Neural cell (in vitro differentiated cells): Measurements from ENCODE around the gene RIPOR1. TPM values are rescaled to one million over a fixed set of nuclear protein-coding genes. Genes with fewer than 3 reads are reported as not detected.

Source experiments
- H2AFZ ChIP-seq: fragments of 200-600, 300-800 bp; sonication (generic), shearing (Covaris generic); 2 replicates; pipeline ENCODE4 v1.6.0; 2014; ENCODE audit warnings: low read depth, mild to moderate bottlenecking, antibody characterized with exemption, low read length, moderate library complexity
- H3F3A ChIP-seq: fragments of 200-600 bp; shearing (Covaris generic); 2 replicates; pipeline ENCODE4 v1.6.1; 2016; ENCODE audit warnings: mild to moderate bottlenecking, moderate library complexity, mixed read lengths, antibody characterized with exemption, low read length; ENCODE audit not compliant: insufficient read depth, poor library complexity, severe bottlenecking
- H3K27ac ChIP-seq: fragments of 200-600, 300-800 bp; sonication (generic), shearing (Covaris generic); 2 replicates; pipeline ENCODE4 v1.5.1; 2014; ENCODE audit warnings: mild to moderate bottlenecking, low read length, moderate library complexity
- H3K27me3 ChIP-seq: fragments of 300-800, 200-600 bp; sonication (generic), shearing (Covaris generic); 2 replicates; pipeline ENCODE4 v1.6.0; 2014; ENCODE audit warnings: mild to moderate bottlenecking, low read depth, low read length, moderate library complexity; ENCODE audit not compliant: insufficient read depth
- H3K36me3 ChIP-seq: fragments of 300-800, 200-600 bp; sonication (generic), shearing (Covaris generic); 2 replicates; pipeline ENCODE4 v1.5.1; 2014; ENCODE audit warnings: mild to moderate bottlenecking, antibody characterized with exemption, low read length, moderate library complexity; ENCODE audit not compliant: insufficient read depth
- H3K4me2 ChIP-seq: fragments of 300-800, 200-600 bp; sonication (generic), shearing (Covaris generic); 2 replicates; pipeline ENCODE4 v1.6.0; 2014; ENCODE audit warnings: mild to moderate bottlenecking, low read length
- H3K4me3 ChIP-seq: fragments of 300-800, 200-600 bp; sonication (generic), shearing (Covaris generic); 2 replicates; pipeline ENCODE4 v1.5.1; 2014; ENCODE audit warnings: mild to moderate bottlenecking, low read length, moderate library complexity
- H3K79me2 ChIP-seq: fragments of 200-600 bp; shearing (Covaris generic); replicated peaks from 2 replicates; pipeline ENCODE4 v1.6.0; 2014; ENCODE audit warnings: mild to moderate bottlenecking, low read length, moderate library complexity; ENCODE audit not compliant: insufficient read depth
- H3K9ac ChIP-seq: fragments of 300-800, 200-600 bp; sonication (generic), shearing (Covaris generic); 2 replicates; pipeline ENCODE4 v1.6.1; 2016; ENCODE audit warnings: mild to moderate bottlenecking, low read length, mixed read lengths
- H3K9me2 ChIP-seq: fragments of 200-600 bp; shearing (Covaris generic); 2 replicates; pipeline ENCODE4 v1.6.1; 2016; ENCODE audit warnings: mild to moderate bottlenecking, low read length, mixed read lengths; ENCODE audit not compliant: insufficient read depth
- H3K9me3 ChIP-seq: fragments of 200-600, 300-800 bp; sonication (generic), shearing (Covaris generic); 2 replicates; pipeline ENCODE4 v1.6.1; 2016; ENCODE audit warnings: mild to moderate bottlenecking, mixed run types, low read length, moderate library complexity, mixed read lengths
- H4K20me1 ChIP-seq: fragments of 200-600 bp; shearing (Covaris generic); 2 replicates; pipeline ENCODE4 v1.6.1; 2016; ENCODE audit warnings: mild to moderate bottlenecking, mixed run types; ENCODE audit not compliant: insufficient read depth
- EP300 ChIP-seq: fragments of 450-650 bp; conservative IDR thresholded peaks from 2 replicates; pipeline ENCODE4 v1.6.1; 2014; ENCODE audit warnings: antibody characterized with exemption, mild to moderate bottlenecking, moderate library complexity; ENCODE audit not compliant: poor library complexity, severe bottlenecking
- EZH2 ChIP-seq: fragments of 200-600, 300-800 bp; shearing (Covaris generic), sonication (generic); IDR thresholded peaks from 2 replicates; pipeline ENCODE4 v1.6.1; 2014; ENCODE audit warnings: antibody characterized with exemption, low read length, borderline replicate concordance, mild to moderate bottlenecking; ENCODE audit not compliant: insufficient read depth, poor library complexity, severe bottlenecking
- MXI1 ChIP-seq: fragments of 450-650 bp; conservative IDR thresholded peaks from 2 replicates; pipeline ENCODE4 v1.6.1; 2014; ENCODE audit warnings: antibody characterized with exemption, mild to moderate bottlenecking; ENCODE audit not compliant: poor library complexity, severe bottlenecking
- POLR2AphosphoS5 ChIP-seq: IDR thresholded peaks from 2 replicates; pipeline ENCODE4 v1.6.1; 2012
- RAD21 ChIP-seq: fragments of 450-650 bp; conservative IDR thresholded peaks from 2 replicates; pipeline ENCODE4 v1.6.1; 2014; ENCODE audit warnings: antibody characterized with exemption, mild to moderate bottlenecking, moderate library complexity
- SMC3 ChIP-seq: fragments of 450-650 bp; conservative IDR thresholded peaks from 2 replicates; pipeline ENCODE4 v1.6.1; 2014; ENCODE audit warnings: antibody characterized with exemption, mild to moderate bottlenecking, moderate library complexity; ENCODE audit not compliant: poor library complexity
- TAF1 ChIP-seq: IDR thresholded peaks from 2 replicates; pipeline ENCODE4 v1.6.1; 2012; ENCODE audit warnings: low read depth
- polyA plus RNA-seq: library from polyadenylated mRNA; depleted of rRNA; stranded (reverse); fragments of >200 nt; gene quantifications from 2 replicates; pipeline ENCODE4 v1.2.3, GENCODE V29; 2014
- TF ChIP-seq, protein P1 (sequence below): IDR thresholded peaks from 2 replicates; pipeline ENCODE4 v1.6.1; 2012; ENCODE audit warnings: borderline replicate concordance
- TF ChIP-seq, protein P2 (sequence below): fragments of 450-650 bp; IDR thresholded peaks from 2 replicates; pipeline ENCODE4 v1.5.1; 2014; ENCODE audit warnings: antibody characterized with exemption, mild to moderate bottlenecking, moderate library complexity; ENCODE audit not compliant: poor library complexity, severe bottlenecking

Gene RIPOR1
- polyA plus RNA-seq, 1 donor from 2014 or later: 13.2 TPM

DNA sequence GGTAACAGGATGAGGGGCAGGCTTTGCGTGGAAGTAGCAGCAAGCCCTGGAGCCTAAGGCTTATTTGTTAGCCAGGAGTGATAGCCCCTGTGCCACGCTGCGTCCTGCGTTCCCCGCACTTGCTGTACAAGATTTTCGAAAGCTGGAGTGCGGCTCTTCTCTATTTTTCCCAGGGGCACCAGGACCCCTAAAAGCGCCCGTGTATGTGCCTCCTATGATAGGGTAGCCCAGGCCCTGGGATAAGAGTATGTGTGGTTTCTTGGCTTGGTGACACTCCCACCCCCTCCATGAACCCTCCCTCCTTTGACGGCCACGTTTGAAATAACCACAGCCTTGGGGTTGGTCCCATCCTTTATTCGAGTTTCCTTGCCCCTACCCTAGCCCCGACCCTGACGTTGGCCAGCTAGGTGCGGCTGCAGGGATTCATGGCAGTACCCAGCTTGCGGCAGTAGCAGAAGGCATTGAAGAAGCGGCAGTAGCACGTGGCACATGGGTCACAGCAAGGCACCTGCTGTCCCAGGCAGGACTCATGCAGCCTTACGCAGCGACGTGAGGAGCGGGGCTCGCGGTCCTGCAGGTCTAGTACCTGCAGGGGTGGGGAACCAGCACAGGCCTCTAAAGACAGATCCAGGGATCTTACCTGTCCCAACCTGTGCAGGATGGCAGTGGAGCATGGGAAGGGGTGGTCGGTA is 46.2 kb upstream of the RIPOR1 start:
- H3K27ac ChIP-seq: no peak overlapping the region

DNA sequence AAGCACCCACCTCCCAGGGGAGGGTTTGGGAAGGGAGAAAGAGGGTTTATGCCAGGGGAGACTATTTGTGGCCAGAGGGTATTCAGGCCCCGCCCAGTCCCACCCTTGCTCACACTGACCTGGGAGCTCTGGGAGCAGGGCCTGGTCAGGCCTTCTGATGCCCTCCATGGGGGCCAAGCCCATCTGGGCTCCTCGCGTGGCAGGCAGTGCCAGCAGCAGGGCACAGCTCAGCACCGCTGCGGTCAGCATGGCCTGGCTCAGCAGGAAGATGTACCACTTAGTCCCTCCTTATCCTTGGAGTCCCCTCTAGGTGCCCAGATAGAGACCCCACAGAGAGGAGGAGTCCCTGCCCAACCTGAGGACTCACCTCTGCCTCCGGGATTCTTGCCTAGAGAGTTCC is 45.5 kb upstream of the RIPOR1 start, which contains the start of gene AGRP:
Gene AGRP (minus strand): TSS at position 398 of the 400 bp plus-strand sequence. CDS start 149 bp downstream, at position 249.
- Histone ChIP-seq H2AFZ (no peak within 1 kb of the TSS), H3K4me3 (peak within 1 kb of the TSS; percentile 100), H4K20me1 (no peaks in the 10 kb centered on the region), H3F3A (no peaks in the 10 kb centered on the region), H3K9ac (no peak within 1 kb of the TSS), H3K27me3 (no peaks in the 10 kb centered on the region), H3K79me2 (peaks cover 23% of the 10 kb centered on the region), H3K27ac (no peak within 1 kb of the TSS), H3K36me3 (no peaks in the 10 kb centered on the region), H3K9me3 (no peaks in the 10 kb centered on the region), H3K4me2 (no peak within 1 kb of the TSS), H3K9me2 (no peaks in the 10 kb centered on the region)
- TF ChIP-seq POLR2AphosphoS5: no peak
- no peak for TF ChIP-seq MXI1
- no peak for TF ChIP-seq EZH2
- TF ChIP-seq, protein P1, sequence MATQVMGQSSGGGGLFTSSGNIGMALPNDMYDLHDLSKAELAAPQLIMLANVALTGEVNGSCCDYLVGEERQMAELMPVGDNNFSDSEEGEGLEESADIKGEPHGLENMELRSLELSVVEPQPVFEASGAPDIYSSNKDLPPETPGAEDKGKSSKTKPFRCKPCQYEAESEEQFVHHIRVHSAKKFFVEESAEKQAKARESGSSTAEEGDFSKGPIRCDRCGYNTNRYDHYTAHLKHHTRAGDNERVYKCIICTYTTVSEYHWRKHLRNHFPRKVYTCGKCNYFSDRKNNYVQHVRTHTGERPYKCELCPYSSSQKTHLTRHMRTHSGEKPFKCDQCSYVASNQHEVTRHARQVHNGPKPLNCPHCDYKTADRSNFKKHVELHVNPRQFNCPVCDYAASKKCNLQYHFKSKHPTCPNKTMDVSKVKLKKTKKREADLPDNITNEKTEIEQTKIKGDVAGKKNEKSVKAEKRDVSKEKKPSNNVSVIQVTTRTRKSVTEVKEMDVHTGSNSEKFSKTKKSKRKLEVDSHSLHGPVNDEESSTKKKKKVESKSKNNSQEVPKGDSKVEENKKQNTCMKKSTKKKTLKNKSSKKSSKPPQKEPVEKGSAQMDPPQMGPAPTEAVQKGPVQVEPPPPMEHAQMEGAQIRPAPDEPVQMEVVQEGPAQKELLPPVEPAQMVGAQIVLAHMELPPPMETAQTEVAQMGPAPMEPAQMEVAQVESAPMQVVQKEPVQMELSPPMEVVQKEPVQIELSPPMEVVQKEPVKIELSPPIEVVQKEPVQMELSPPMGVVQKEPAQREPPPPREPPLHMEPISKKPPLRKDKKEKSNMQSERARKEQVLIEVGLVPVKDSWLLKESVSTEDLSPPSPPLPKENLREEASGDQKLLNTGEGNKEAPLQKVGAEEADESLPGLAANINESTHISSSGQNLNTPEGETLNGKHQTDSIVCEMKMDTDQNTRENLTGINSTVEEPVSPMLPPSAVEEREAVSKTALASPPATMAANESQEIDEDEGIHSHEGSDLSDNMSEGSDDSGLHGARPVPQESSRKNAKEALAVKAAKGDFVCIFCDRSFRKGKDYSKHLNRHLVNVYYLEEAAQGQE: no peak
- TF ChIP-seq SMC3: no peak
- TF ChIP-seq EP300: no peak
- TF ChIP-seq RAD21: no peak
- TF ChIP-seq, protein P2, sequence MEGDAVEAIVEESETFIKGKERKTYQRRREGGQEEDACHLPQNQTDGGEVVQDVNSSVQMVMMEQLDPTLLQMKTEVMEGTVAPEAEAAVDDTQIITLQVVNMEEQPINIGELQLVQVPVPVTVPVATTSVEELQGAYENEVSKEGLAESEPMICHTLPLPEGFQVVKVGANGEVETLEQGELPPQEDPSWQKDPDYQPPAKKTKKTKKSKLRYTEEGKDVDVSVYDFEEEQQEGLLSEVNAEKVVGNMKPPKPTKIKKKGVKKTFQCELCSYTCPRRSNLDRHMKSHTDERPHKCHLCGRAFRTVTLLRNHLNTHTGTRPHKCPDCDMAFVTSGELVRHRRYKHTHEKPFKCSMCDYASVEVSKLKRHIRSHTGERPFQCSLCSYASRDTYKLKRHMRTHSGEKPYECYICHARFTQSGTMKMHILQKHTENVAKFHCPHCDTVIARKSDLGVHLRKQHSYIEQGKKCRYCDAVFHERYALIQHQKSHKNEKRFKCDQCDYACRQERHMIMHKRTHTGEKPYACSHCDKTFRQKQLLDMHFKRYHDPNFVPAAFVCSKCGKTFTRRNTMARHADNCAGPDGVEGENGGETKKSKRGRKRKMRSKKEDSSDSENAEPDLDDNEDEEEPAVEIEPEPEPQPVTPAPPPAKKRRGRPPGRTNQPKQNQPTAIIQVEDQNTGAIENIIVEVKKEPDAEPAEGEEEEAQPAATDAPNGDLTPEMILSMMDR: no peak

More for the DNA sequence above, 46.2 kb upstream of the RIPOR1 start:
- Histone ChIP-seq H2AFZ (no peak overlapping the region), H3F3A (no peaks in the 10 kb centered on the region), H3K79me2 (peaks cover 29% of the 10 kb centered on the region), H3K4me3 (peak overlapping the region; percentile 100), H3K9me2 (no peaks in the 10 kb centered on the region), H3K4me2 (peak overlapping the region; percentile 37), H3K27me3 (no peaks in the 10 kb centered on the region), H3K36me3 (no peaks in the 10 kb centered on the region), H3K9me3 (no peaks in the 10 kb centered on the region), H4K20me1 (no peaks in the 10 kb centered on the region), H3K9ac (peak overlapping the region; percentile 58)
- TF ChIP-seq POLR2AphosphoS5 (no peak), EZH2 (no peak), SMC3 (no peak), MXI1 (no peak), RAD21 (no peak), EP300 (no peak), TAF1 (no peak)
- TF ChIP-seq, protein P1: no peak
- TF ChIP-seq, protein P2: no peak
